ENCODE data around the gene RTL9. TPM values are rescaled to one million over a fixed set of nuclear protein-coding genes. Genes with fewer than 3 reads are reported as not detected.
"Not testable (repeated sequence)": the region's sequence is repeated elsewhere in the genome, so short reads cannot be mapped to it uniquely, and the experiment has no call there.

The RTL9 gene
- total and polyA plus RNA-seq, 2 experiments from 2014 or later: 0.31 TPM; not detected in 1

DNA sequence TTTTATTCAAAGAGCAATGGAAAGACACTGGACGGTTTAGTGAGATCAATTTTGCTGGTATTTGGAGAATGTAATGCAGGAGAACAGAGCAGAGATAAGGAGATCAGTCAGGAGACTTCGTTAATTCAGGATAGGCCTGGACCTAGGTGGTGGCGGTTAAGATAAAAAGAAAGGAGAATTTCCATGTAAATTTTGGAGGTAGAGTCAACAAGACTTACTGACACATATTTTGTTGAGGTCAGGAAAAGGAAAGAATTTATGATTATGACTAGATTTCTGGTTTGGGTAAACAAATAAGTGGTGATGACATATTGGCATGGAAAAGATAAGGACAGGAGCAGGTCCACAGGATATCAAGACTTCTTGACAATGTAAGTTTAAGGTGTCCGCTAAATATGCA lies 31.9 kb upstream of the RTL9 start:
- no peak overlapping the region for H3K27ac Mint-ChIP-seq
- H3K9me3 Mint-ChIP-seq: no peaks in the 10 kb centered on the region; the same call in 2 of the 3 replicates
- Histone ChIP-seq H3K79me2 (replicated peaks; ENCODE audit: insufficient read depth) (no peaks in the 10 kb centered on the region), H3K4me2 (no peak overlapping the region), H3K4me1 (ENCODE audit: insufficient read depth) (peaks cover 8% of the 10 kb centered on the region), H3K4me3 (no peak overlapping the region), H2AFZ (no peak overlapping the region), H3K9me2 (ENCODE audit: insufficient read depth) (no peaks in the 10 kb centered on the region), H3K36me3 (ENCODE audit: insufficient read depth) (no peaks in the 10 kb centered on the region), H4K20me1 (replicated peaks; ENCODE audit: insufficient read depth) (no peaks in the 10 kb centered on the region), H3K27me3 (ENCODE audit: insufficient read depth) (no peaks in the 10 kb centered on the region), H3K27ac (ENCODE audit: low read depth) (no peak overlapping the region), H3F3A (replicated peaks; ENCODE audit: low read depth) (no peaks in the 10 kb centered on the region)
- no peaks in the 10 kb centered on the region for H3K36me3 Mint-ChIP-seq (ENCODE audit: low read depth)
- DNase-seq (ENCODE audit: low spot score) (no peak), ATAC-seq (no peak)
- no peaks in the 10 kb centered on the region for H3K27me3 Mint-ChIP-seq (ENCODE audit: insufficient read depth, low read depth, poor library complexity)
- H3K4me1 Mint-ChIP-seq: peaks cover 15% of the 10 kb centered on the region
- H3K4me3 Mint-ChIP-seq: no peak overlapping the region
- TF ChIP-seq, protein P1, sequence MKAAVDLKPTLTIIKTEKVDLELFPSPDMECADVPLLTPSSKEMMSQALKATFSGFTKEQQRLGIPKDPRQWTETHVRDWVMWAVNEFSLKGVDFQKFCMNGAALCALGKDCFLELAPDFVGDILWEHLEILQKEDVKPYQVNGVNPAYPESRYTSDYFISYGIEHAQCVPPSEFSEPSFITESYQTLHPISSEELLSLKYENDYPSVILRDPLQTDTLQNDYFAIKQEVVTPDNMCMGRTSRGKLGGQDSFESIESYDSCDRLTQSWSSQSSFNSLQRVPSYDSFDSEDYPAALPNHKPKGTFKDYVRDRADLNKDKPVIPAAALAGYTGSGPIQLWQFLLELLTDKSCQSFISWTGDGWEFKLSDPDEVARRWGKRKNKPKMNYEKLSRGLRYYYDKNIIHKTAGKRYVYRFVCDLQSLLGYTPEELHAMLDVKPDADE (IDR thresholded peaks at IDR 0.05): no peak
- TF ChIP-seq ZNF114 (CRISPR knock-in tag; IDR thresholded peaks at IDR 0.05) (no peak), POLR2AphosphoS5 (IDR thresholded peaks at IDR 0.05; ENCODE audit: low read depth) (no peak)

DNA sequence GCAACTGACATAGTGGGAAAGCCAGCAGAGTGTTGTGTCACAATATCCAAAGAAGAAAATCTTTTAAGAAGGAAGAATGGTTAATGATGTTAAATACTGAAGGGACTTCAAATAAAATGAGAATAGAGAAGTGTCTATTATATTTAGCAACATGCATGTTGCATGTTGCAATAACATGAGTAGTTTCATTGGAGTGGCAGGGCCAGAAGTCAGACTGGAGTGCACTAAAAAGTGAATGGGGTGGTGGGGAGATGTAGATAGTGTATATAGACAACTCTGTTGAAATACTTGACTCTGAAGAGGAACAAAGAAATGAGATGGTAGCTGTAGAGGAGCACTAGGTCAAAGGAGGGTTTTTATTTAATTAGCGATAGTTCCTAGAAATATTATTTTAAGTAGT lies 31.3 kb upstream of the RTL9 start:
- Histone ChIP-seq H3K4me2 (no peak overlapping the region), H3K4me3 (no peak overlapping the region), H3K27ac (ENCODE audit: low read depth) (no peak overlapping the region), H2AFZ (no peak overlapping the region), H4K20me1 (replicated peaks; ENCODE audit: insufficient read depth) (no peaks in the 10 kb centered on the region), H3K79me2 (replicated peaks; ENCODE audit: insufficient read depth) (no peaks in the 10 kb centered on the region), H3K36me3 (ENCODE audit: insufficient read depth) (no peaks in the 10 kb centered on the region), H3K27me3 (ENCODE audit: insufficient read depth) (no peaks in the 10 kb centered on the region), H3K9me2 (ENCODE audit: insufficient read depth) (no peaks in the 10 kb centered on the region), H3K4me1 (ENCODE audit: insufficient read depth) (peaks cover 2% of the 10 kb centered on the region; the same call in 1 of the 2 replicates), H3F3A (replicated peaks; ENCODE audit: low read depth) (no peaks in the 10 kb centered on the region)
- Mint-ChIP-seq H3K36me3 (ENCODE audit: low read depth) (no peaks in the 10 kb centered on the region), H3K27me3 (ENCODE audit: insufficient read depth, low read depth, poor library complexity) (no peaks in the 10 kb centered on the region), H3K4me3 (no peak overlapping the region), H3K9me3 (no peaks in the 10 kb centered on the region; the same call in 2 of the 3 replicates), H3K4me1 (peaks cover 9% of the 10 kb centered on the region), H3K27ac (no peak overlapping the region)
- no peak for DNase-seq (ENCODE audit: low spot score)
- no peak for ATAC-seq
- TF ChIP-seq STAT1 (IDR thresholded peaks at IDR 0.05; ENCODE audit: unreplicated experiment) (no peak), CREB1 (CRISPR knock-in tag; IDR thresholded peaks at IDR 0.05; ENCODE audit: low read depth) (no peak)

DNA sequence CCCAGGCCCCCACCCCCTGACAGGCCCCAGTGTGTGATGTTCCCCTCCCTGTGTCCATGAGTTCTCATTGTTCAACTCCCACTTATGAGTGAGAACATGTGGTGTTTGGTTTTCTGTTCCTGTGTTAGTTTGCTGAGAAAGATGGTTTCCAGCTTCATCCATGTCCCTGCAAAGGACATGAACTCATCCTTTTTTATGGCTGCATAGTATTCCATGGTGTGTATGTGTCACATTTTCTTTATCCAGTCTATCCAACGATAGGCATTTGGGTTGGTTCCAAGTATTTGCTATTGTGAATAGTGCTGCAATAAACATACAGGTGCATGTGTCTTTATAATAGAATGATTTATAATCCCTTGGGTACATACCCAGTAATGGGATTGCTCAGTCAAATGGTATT lies 30.0 kb upstream of the RTL9 start:
- H3K4me1 ChIP-seq (ENCODE audit: insufficient read depth); H3K9me3 Mint-ChIP-seq; H3K9me2 ChIP-seq (ENCODE audit: insufficient read depth); DNase-seq (ENCODE audit: low spot score); H3K4me3 ChIP-seq; H3K27me3 ChIP-seq (ENCODE audit: insufficient read depth); H2AFZ ChIP-seq; H3K36me3 Mint-ChIP-seq (ENCODE audit: low read depth); H3K79me2 ChIP-seq (replicated peaks; ENCODE audit: insufficient read depth); H3K4me2 ChIP-seq; H3K27me3 Mint-ChIP-seq (ENCODE audit: insufficient read depth, low read depth, poor library complexity); H3K27ac ChIP-seq (ENCODE audit: low read depth); H4K20me1 ChIP-seq (replicated peaks; ENCODE audit: insufficient read depth); H3F3A ChIP-seq (replicated peaks; ENCODE audit: low read depth); H3K27ac Mint-ChIP-seq; H3K4me3 Mint-ChIP-seq; ATAC-seq; H3K4me1 Mint-ChIP-seq; H3K36me3 ChIP-seq (ENCODE audit: insufficient read depth): not testable (repeated sequence)
